HG03520 (cell line): Measurements from ENCODE around the gene TSPAN11.

Experiments used
- ATAC-seq: cut with Tn5 transposase; IDR thresholded peaks from one replicate; pipeline ENCODE4 v1.9.1; 2021; ENCODE audit warnings: mild to moderate bottlenecking, moderate library complexity; ENCODE audit not compliant: unreplicated experiment

Gene TSPAN11

DNA sequence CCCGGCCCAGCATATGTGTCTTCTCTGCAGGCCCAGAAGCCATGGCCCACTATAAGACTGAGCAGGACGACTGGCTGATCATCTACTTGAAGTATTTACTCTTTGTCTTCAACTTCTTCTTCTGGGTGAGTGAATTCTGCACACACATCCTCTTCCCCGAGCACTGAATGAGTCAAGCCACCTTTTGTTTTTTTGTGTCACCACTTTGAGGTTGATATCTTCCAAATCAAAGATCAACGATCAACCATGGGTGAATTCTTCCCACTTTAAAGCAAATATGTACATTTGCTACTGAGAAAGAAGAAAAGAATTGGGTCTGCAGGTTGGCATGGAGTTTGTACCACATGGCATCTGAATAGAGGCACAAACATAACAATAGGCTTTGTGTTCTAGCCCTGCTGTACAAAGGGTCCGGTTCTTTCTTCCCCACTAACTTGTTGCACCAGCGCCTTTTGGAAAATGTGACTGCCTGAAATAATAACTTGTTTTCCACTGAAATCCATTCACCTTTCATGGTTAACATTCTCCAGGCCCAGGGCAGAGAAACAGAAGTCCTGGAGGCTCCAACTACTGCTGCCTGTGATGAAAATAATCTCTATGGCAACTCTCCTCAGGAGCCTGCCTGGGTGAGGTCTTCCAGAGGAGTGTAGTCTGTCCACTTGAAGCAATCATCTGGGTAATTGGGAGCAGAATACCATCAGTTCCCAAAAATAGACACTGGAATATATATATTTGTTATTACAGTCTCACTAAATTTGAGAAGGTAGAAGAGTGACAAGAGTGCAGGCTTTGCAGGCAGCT is 27.6 kb downstream of the TSPAN11 start:
- ATAC-seq, result no peak

DNA sequence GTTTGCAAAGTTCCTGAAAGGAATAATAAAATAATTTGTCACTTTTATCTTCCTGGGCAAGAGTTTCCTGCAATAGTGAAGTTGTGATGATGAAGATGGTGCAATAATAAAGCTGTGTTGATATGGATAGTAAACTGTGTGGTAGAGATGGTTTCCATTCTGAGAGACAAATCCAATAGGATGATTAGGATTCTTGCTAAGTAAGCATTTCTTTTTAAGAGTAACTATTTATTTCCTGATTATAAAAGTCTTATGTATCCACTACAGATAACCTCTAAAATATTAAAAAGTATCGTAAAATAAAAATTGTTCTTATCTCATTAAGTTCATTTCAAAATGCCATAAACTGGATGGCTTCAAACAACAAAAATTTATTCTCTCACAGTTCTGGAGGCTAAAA is 28.7 kb downstream of the TSPAN11 start:
- no peak for ATAC-seq

- ATAC-seq, result no peak
Observed at GRCh38 chr12:30959110-30959710, 32.7 kb downstream of the TSPAN11 start.

DNA sequence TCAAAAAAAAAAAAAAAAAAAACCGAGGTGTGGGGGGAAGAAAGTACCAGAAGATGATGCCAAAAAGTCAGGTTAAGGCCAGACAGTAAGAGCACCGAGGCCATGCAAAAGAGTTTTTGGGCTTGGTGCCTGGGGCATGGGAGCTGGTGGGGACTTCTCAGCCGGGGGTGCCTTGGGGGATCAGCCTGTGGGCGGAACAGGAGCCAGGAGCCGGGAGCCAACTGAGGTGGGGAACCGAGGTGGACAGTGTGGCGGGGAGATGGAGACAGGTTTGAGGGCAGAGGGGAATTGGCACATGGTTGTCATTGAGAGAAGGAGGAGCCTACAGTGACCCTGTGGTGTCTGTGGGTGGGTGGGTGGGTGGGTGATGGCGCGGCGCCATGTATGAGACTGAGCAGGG is 33.2 kb downstream of the TSPAN11 start:
- ATAC-seq, result no peak

- no peak for ATAC-seq
Observed at GRCh38 chr12:30961030-30961429, 34.5 kb downstream of the TSPAN11 start.

GRCh38 chr12:30962047-30962446 is 35.5 kb downstream of the TSPAN11 start:
- no peak for ATAC-seq

DNA sequence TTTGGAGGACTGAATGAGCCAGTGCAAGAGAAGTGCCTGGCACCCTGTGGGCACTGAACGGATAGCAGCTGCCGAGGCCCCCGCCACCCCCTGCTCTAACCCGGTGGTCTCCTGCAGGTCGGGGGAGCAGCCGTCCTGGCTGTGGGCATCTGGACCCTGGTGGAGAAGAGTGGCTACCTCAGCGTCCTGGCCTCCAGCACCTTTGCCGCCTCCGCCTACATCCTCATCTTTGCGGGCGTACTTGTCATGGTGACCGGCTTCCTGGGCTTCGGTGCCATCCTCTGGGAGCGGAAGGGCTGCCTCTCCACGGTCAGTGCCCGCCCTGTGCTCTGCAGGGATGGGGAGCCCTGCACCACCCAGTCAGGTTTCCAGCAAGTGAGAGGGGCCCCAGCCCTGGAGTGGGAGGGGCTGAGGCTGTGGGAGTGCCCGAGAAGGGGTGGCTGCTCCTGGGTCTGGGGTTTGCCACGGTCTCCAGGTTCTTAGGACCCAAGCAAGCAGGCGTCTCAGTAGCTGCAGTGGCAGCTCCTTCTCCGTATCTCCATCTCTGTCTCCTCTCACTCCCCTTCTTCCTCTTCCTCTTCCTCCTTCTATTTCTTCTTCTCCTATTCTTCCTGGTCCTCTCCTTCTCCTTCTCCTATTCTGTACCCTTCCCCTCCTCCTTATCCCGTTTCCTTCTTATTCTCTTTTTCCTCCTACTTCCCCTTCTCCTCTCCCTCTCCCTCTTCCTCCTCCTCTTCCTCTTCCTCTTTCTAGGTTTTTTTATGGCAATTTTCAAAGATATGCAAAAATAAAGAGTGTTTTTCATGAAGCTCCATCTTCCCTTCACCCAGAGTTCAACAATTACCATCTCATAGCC is 37.4 kb downstream of the TSPAN11 start:
- no peak for ATAC-seq

- no peak for ATAC-seq
Observed at GRCh38 chr12:30964896-30965612, 38.5 kb downstream of the TSPAN11 start.

DNA sequence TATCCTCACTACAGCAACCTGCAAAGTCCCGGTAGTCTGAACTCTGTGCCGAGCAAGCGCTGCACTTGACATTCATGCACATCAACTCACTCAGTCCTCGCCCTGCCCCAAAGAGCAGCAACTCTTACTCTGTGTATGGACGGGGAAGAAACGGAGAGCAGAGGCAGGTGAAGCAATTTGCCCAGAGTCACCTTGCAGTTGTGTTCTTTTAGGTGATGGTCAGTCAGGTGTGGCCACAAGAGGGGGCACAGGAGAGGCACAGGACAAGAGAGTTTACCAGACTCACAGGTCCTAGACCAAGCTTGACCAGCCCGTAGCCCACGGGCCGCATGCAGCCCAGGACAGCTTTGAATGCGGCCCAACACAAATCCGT is 39.1 kb downstream of the TSPAN11 start:
- no peak for ATAC-seq

GRCh38 chr12:30967026-30967425 is 40.5 kb downstream of the TSPAN11 start:
- ATAC-seq, result no peak

GRCh38 chr12:30968211-30968610 is 41.7 kb downstream of the TSPAN11 start:
- ATAC-seq, result no peak

DNA sequence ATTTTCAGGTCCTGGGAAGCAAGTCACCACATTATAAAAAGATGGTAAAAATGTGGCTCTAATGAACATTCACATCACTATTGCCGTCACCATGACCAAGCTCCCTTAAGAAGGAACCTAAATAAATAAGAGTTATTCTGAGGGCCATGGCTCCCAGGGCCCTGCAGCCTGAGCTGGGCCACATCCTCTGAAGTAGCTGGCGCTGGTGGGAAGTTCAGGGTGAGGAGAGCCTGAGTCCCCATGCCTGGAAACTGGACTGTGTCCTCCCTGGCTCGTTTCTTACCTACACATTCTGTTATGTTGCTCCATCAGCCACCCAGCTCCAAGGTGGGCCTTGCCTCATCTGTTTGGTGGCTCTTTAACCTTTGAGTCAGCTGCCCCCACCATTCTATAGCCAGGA is 42.5 kb downstream of the TSPAN11 start:
- no peak for ATAC-seq

- no peak for ATAC-seq
Observed at GRCh38 chr12:30969606-30970395, 43.3 kb downstream of the TSPAN11 start.

DNA sequence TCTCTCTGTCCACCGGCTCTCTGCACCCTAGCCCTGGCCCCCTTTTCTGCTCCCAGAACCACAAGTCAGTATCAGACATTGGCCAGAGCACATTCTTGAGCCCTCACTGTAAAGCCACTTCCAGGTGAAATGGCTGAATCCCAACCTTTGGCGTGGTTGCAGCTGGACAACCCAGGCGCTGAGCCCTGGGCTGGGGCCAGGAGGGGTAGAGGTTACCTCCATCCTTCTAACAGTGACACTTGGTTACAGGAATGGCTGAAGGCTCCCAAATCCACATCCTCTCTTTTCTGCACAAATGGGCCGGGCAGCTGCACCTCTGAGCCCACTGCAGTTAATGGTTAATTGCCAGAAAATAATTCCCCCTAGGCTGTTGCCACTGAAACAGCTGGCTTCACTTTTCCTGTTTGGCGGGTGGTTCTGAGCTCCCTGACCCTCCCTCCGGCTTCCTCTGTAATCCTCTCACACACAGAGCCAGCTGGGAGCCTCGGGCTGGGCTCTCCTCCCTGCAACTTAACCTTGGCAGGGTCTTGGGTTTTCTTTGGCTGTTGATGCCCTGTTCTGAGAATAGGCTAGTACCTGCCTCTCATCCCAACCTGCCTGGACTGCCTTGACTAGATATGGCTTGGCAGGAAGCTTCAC is 44.1 kb downstream of the TSPAN11 start:
- no peak for ATAC-seq

GRCh38 chr12:30972035-30972434 is 45.5 kb downstream of the TSPAN11 start:
- ATAC-seq, result no peak

- ATAC-seq, result no peak
Observed at GRCh38 chr12:30973175-30973574, 46.6 kb downstream of the TSPAN11 start.

GRCh38 chr12:30973830-30974229 is 47.3 kb downstream of the TSPAN11 start:
- no peak for ATAC-seq

GRCh38 chr12:30974746-30975500 is 48.4 kb downstream of the TSPAN11 start:
- ATAC-seq, result no peak

- no peak for ATAC-seq
Observed at GRCh38 chr12:30975581-30975980, 49.0 kb downstream of the TSPAN11 start.
